ENCODE results near the gene NTHL1.

Gene NTHL1

DNA sequence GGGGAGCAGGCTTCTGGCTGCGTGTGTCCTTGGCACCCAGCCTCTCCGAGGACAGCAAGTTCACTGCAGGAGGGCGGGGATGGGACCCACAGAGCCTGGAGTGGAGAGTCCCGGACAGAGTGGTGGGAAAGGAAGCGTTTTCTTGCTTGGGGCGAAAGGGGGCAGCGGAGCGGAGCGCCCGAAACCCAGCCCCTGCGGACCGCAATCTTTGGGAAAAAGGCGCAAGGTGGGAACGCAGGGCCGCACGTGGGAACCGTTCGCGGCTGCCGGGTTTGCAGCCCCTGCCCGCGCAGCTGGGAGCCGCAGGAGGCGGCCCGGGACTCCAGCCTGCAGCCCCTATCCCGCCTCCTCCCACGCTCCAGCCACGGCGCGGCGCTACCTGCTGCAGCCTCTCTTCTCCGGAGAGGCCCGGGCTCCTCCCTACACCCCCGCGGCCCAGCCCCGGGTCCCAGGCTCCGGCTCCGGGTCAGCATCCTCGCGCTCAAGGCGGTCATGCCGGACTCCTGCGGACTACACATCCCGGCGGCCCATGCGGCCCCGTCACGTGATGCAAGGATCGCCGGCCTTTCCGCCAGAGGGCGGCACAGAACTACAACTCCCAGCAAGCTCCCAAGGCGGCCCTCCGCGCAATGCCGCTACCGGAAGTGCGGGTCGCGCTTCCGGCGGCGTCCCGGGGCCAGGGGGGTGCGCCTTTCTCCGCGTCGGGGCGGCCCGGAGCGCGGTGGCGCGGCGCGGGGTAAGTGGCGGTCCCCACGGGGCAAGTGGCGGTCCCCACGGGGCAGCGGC lies at the start of gene NTHL1, which contains the start of gene TSC2:
Gene NTHL1, minus strand, starts transcription at position 505 of the 786 bp plus-strand sequence. Its CDS starts 11 bp downstream, at position 494.
Gene TSC2, plus strand, starts transcription at position 656 of the 786 bp plus-strand sequence. CDS start 631 bp downstream, outside the sequence.
- peak; percentile 93 to 94 for DNase-seq (ENCODE audit: low read depth in 2 of 2)

DNA sequence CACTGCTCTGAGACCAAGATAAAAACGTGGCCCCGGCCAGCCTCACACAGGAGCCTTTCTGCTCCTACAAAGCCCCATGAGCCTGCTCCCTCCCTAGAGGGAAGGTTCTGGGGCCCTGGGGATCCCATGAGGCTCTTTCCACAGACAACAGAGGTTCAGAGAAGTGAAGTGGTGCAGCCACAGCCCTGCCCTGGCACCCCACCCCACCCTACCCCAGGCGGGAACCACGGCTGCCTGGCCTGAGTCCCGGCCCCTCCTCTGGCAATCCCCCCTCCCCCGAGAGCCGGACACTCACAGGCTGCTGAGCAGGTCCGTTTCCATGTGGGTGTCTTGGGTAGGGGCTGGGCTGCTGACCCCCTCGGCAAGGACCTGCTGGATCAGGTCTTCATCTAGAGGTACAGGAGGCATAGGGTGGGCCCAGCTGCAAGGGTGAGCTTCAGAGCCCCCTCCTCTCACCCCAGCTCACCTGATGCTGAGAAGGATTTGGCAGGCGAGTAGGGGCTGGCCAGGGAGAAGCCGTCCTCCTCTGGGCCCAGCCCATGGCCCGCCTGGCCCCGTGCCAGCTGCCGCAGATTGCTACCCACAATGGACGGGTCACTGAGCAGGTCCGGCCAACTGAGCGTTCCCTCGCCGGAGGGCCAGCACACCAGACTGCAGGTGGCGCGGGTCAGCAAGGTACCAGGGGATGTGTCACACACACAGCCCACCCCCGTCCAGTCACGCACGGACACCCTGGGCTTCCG lies 49.4 kb upstream of the NTHL1 start:
- DNase-seq (ENCODE audit: low read depth in 2 of 2), result no peak

DNA sequence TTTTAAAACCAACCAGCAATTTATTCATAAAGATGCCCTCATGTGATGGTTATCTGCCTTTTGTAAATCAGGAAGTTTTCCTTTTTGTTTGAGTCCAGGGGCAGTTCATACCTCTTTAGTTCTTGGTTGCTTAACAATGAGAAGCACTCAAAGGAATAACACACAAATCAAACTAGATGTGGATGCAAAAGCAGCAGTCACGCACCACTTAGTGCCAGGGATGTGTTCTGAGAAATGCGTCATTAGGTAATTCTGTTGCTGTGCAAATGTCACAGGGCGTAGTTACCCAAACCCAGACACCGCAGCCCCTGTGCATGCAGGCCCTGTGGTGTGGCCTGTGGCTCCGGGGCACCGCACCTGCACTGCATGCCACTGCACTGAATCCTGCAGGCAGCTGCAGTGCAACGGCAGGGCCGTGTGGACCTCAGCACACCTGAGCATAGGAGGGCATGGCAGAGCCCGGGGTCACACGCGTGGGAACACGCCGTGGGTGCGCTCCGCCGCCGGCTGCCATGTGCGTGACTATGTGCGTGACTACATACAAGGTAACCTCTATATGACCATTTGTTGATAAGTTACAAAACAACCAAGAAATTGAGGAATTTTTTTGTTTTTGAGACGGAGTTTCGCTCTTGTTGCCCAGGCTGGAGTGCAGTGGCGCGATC lies 48.4 kb upstream of the NTHL1 start:
- no peak for DNase-seq (ENCODE audit: low read depth in 2 of 2)

DNA sequence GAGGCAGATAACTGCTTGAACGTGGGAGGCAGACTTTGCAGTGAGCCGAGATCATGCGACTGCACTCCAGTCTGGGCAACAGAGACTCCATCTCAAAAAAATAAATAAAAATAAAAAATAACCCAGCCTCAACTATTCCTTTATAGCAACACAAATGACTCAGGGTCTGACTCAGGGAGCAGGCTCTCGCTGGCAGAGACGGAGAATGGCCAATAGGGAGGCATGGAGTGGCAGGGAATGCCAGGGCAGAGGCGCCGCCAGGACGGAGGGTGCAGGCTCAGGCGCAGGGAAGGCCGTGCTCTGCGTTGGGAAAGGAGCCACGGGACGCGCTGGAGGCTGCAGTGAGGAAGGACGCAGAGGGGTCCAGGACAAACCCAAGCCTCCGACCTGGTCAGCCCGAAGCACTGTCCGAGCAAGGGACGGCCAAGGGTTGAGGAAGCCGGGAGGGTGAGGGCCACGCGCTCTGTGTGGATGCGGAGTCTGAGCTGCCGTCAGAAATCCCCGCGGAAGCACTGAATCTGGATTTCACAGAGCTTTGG lies 47.8 kb upstream of the NTHL1 start:
- no peak for DNase-seq (ENCODE audit: low read depth in 2 of 2)

DNA sequence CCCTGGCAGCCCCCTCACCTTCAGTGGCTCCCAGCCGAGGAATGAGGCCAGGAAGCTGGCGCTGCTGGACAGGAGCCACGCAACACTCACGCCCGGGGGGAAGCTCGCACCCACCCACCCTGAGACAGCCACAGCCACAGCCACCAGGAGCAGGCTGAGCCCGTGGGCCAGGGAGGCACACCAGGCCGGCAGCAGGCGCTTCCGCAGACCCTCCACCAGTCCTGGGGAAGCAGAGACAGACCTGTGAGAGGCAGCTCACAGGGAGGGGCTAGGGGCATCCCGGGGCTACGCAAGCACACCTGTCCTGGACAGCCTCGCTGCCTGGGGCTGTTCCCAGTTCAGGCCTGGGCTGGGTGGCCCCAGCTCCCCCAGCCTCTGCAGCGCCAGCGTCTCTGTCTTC lies 46.2 kb upstream of the NTHL1 start:
- no peak for DNase-seq (ENCODE audit: low read depth in 2 of 2)

DNA sequence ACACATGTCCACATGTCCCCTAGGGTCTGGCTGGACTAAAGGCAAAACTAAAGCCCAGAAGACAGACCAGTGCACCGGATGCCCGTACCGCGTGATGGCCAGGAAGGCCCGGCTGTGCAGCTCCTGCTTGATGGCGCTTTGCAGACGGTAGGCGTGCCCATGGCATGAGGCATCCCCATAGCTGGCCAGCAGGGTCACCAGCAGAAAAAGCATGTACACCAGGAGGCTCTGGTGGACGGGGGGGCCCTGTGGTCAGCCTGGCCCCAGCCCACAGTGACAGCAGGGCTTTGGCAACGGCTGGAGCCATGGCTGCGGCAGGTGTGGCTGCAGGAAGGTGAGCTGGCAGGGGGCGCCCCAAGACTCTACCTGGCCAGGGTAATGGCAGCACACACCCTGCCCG lies 45.2 kb upstream of the NTHL1 start:
- DNase-seq (ENCODE audit: low read depth in 2 of 2), result no peak

DNA sequence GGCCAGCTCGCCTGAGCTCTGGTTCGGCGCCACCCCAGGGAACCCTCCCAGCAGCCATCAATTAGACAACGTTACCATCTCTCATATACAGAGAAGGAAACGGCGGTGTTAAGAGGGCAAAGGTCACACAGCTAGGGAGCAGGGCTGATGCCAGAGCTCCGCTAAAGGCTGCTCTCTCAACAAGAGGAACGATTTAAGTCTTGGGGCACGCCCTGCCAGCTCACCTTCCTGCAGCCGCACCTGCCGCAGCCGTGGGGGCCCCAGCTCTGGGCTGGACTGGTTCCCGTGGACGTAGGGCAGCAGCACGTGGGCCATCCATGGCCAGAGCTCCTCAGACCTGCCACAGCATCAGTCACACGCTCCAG lies 44.6 kb upstream of the NTHL1 start:
- no peak for DNase-seq (ENCODE audit: low read depth in 2 of 2)

DNA sequence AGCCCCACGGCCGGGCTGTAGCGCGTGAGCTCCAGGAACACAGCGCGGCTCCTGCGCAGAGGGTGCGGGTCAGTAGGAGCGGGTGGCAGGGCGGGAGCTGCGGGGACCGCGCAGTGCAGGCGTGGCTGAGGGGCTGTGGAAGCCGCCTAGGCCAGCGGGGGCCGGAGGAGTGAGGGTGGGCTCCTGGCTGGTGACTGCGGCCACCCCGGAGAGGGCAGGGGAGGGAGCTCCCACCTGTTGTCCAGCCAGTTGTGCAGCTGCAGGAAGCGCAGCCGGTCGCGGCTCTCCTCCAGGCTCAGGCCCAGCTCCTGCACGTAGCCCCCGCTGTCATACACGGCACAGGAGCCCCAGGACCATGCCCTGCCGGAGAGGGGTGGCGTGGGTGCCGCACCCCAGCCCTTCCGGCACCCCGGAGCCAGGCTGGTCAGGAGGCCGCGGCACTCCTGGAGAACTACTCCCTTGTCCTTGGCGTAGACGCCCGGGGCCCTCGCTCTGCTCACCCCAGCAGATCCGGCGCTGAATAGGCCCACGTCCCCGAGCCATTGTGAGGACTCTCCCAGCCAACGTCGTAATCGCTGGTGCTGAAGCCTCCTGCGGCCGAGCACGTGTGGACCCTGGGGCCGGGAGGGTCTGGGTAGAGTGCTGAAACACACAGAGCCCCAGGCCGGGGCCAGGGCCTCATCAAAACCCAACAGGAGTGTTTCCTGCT lies 44.1 kb upstream of the NTHL1 start:
- no peak for DNase-seq (ENCODE audit: low read depth in 2 of 2)

DNA sequence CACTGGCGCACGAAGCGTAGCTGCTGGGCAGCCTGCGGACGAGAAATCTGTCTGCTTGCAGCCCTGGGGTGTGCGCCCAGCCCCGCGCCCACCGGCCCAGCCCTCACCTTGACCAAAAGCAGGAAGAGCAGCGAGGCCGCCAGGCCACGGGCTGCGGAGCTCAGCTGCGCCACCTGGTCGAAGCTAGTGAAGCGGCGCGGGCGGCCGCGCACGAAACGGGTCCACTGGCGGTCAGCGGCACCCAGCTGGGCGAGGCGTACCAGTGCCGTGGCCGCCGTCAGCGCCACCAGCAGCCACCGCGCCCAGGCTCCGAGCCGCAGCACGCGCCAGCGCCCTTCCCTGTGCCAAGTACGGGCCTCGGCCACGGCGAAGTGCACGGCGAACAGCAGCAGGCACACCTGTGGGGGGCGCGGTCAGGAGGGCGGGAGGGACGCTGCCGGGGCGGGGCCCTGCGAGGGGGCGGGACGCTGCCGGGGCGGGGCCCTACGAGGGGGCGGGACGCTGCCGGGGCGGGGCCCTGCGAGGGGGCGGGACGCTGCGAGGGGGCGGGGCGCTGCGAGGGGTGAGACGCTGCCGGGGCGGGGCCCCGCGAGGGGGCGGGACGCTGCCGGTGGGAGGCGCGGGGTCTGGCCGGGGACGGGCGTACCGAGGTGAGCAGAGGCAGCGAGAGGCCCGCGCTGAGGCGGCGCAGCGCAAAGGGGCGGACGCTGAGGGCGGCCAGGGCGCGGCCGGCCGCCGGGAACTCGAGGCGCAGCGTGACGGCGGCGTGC lies 43.3 kb upstream of the NTHL1 start:
- peak in 1 of 2 donors; percentile 6 for DNase-seq (ENCODE audit: low read depth in 2 of 2)

DNA sequence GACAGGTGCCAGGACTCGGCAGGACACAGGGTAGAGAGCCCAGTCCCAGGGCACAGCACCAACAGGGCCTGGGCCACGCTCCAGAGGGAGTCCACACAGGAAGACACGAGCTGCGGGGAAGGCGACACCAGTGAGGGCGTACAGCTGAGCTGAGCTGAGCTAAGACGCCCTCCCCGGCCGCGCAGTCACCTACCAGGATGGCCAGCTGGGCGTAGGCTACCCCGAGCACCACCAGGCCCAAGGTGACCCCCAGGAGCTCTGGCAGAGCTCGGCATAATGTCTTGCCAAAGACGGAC lies 42.8 kb upstream of the NTHL1 start:
- DNase-seq (ENCODE audit: low read depth in 2 of 2), result no peak

DNA sequence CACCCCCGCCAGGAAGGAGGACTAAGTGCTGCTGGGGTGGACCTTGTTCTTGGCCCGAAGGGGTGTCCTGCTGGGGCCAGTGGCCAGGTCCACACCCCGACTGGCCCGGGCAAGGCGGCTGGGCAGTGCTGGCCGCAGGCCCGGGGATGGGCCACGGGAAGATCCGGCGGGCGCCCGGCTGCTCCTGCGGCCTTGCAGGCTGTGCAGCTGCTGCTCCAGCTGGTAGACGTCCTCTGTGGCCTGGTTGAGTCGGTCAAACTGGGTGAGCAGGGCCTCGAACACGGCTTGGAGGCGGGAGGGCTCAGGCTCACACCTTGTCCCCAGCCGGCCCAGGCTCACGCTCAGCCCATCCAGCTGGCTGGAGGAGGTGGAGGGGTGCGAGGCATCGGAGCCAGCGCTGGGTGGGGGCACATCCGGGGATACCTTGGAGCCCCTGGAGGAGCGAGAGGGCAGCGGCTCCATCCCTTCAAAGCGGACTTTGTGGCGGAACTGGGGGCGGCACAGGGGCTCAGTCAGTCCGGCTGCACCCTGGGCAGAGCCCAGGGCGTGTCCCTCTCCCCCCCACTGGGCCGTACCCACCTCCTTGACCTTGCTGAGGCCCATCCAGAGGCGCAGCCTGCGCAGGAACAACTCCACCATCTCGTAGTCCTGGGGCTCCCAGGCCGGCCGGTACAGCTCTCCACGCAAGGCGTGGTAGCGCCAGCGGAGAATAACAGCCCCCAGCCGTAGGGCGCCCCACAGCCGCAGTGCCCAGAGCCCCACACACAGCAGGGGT lies 42.3 kb upstream of the NTHL1 start:
- DNase-seq (ENCODE audit: low read depth in 2 of 2), result no peak

DNA sequence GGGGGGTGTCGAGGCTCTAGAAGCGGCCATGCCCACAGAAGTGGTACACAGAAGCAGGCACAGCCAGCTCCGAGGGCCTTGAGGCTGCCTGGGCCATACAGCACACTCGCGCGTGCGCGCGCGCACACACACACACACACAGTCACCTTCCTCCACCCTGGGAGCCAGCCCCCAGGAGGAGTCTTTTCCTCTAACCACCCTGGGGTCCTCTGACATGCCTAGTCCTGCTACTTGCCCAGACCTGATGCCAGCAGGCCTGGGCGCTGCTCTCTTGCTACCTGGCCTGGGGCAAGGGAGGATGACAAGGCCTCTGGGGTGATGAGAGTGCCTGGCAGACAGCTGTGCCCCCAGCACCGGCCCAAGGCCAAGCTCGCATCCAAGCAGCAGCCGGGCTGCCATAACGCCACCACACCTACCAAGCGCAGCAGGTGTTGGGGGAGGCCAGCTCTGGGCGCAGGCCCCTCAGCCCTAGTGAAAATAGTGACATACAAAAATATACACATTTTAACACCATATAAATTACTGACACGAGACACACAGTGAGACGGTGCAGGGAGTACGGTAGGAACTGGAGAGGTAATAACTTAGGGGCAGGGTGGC lies 41.2 kb upstream of the NTHL1 start:
- no peak for DNase-seq (ENCODE audit: low read depth in 2 of 2)

DNA sequence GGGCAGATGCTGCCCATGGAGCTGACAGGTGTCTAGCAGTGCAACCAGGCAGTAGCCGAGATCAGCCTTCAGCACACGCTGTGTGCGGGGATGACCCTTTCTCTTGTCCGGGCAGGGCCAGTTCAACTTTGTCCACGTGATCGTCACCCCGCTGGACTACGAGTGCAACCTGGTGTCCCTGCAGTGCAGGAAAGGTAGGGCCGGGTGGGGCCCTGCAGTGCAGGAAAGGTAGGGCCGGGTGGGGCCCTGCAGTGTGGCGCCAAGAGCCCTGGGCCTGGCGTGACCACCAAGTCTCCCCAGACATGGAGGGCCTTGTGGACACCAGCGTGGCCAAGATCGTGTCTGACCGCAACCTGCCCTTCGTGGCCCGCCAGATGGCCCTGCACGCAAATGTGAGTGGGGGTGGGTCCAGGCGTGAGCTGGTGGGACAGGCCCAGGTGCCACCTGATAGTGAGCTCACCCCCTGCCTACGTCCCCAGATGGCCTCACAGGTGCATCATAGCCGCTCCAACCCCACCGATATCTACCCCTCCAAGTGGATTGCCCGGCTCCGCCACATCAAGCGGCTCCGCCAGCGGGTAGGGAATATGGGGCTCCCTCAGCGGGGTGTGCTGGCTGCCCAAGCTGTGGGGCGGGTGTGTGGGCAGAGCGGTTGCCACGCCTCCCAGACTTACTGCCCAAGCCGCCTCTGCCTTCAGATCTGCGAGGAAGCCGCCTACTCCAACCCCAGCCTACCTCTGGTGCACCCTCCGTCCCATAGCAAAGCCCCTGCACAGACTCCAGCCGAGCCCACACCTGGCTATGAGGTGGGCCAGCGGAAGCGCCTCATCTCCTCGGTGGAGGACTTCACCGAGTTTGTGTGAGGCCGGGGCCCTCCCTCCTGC lies 40.4 kb upstream of the NTHL1 start:
- DNase-seq (ENCODE audit: low read depth in 2 of 2), result no peak

DNA sequence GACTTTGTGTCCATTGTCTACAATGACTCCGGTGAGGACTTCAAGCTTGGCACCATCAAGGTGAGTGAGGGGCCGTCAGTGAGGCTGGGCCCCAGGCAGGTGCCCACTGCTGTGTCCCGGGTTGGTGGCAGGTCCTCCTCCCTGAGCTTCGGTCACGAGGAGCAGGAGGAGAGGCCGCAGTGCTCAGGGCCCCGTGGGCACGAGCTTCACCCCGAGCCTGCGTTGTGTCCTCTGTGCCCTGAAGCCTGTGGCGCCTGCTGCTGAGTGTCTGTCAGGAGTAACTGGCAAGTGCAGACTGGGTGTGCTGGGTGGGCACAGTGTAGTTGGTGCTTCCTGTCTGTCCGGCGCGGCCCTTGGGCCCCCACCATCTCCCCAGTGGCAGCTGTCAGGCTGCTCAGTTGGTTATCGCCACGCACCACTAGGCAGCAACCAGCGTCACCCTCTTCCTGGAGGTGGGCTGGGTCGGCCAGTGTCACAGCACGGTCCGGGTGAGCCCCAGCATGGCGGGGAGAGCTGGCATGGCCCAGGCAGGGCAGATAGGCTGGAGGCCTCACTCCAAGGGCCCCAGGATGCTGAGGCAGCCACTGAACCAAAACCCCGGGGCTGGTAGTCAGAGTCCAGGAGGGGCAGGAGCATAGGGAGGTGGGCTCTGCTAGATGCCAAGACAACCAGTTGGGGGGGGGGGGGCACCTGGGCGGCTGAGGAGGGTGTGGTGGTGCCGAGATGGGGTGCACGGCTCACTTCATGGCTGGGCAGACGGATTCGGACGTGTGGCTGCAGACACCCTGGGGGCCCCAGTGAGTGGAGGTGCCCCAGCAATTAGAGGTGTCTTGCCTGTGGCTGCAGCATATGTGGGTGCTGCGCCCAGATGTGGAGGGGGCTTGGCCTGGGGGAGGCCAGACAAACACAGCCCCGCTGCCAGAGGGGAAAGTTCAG lies 39.4 kb upstream of the NTHL1 start:
- no peak for DNase-seq (ENCODE audit: low read depth in 2 of 2)

DNA sequence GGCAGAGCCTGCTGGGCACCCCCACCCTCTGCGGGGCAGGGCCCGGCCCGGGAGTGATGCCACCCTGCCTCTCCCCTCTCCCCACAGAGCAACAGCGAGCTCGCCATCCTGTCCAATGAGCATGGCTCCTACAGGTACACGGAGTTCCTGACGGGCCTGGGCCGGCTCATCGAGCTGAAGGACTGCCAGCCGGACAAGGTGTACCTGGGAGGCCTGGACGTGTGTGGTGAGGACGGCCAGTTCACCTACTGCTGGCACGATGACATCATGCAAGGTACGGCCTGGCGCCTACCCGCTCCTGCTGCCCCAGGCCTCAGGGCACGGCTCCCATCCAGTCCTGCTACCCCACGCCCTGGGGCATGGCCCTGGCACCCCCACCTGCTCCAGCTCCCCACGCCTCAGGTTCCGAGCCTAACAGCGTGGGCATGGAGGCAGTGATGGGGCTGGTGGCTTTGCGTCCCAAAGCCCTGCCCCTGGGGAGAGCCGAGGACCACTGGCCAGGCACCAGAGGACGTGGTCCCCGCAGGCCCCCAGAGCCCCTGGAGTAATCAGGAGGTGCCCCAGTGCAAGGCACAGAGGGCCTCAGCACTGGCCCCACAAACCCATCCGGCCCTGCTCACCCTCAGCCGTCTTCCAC lies 38.6 kb upstream of the NTHL1 start:
- DNase-seq (ENCODE audit: low read depth in 2 of 2), result no peak

DNA sequence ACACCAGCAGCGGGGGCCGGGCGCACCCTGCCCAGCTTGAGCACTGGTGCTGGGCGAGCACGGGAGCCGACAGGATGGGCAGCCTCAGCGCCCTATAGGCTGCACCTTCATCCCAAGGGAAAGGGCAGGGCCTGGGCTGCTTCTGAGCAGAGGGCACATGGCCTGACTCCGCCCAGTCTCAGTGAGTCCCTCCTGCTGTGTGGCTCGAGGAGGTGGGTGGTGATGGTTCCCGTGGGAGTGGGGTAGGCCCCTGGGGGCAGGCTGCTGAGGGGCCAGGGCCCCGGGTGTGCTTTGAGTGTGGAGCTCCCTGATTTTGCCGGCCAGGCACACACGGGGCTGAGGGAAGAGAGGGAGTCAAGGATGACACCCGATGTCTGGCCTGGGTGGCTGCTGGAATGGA lies 38.0 kb upstream of the NTHL1 start:
- no peak for DNase-seq (ENCODE audit: low read depth in 2 of 2)

DNA sequence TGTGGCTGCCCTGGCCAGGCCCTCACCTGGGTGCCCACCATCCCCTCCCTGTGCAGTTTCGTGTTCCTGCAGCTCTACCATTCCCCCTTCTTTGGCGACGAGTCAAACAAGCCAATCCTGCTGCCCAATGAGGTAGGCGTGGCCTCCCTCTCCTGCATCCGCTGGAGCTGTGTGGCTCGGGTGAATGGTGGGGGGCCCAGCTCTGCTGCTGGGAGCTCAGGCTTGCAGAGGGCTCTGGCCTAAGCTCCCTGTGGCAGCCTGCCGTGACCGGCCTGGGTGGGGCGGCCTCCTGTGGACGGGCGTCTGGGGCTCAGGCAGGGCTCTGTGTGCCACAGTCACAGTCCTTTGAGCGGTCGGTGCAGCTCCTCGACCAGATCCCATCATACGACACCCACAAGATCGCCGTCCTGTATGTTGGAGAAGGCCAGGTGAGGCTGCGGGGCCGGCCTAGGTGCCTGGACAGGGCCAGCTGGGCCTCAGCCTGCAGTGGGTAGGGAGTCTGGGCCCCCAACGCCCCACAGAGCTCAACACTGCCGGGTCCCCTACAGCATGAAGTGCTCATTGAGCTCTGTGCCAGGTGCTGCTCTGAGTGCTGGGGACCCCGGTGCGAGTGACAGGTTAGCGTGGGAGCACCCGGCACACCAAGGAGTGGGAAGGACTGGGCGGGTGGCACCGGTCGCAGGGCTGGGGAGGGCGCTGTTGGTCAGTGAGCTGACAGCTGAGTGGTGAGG lies 37.4 kb upstream of the NTHL1 start:
- DNase-seq (ENCODE audit: low read depth in 2 of 2), result no peak

All from stimulated activated CD8-positive, alpha-beta memory T cell treated with anti-CD3 and anti-CD28 coated beads, Interleukin-2, amount 100 ng/mL, for 48 hours (primary cell).